K562 (cell line): ENCODE data around the gene DPF1. TPM values are rescaled to one million over a fixed set of nuclear protein-coding genes. Genes with fewer than 3 reads are reported as not detected.

ENCODE experiments used
- CTCFL ChIP-seq: IDR thresholded peaks from 2 replicates; pipeline ENCODE4 v1.6.1; 2011; ENCODE audit warnings: borderline replicate concordance, low read depth, mild to moderate bottlenecking, moderate library complexity, low read length; ENCODE audit not compliant: insufficient read depth, poor library complexity, severe bottlenecking
- EHMT2 ChIP-seq: fragments of 450-650 bp; IDR thresholded peaks from 2 replicates; pipeline ENCODE4 v1.6.1; 2018; ENCODE audit warnings: antibody characterized with exemption
- ILK ChIP-seq: fragments of 450-650 bp; IDR thresholded peaks from 2 replicates; pipeline ENCODE4 v1.6.1; 2016; ENCODE audit warnings: missing genetic modification characterization, low read depth, mild to moderate bottlenecking, missing compliant biosample characterization, moderate library complexity, borderline replicate concordance
- JUND ChIP-seq, 2 experiments: IDR thresholded peaks; 2 replicates in 1 of 2; 3 replicates in 1 of 2; pipeline ENCODE4 v1.6.1; 2011; ENCODE audit warnings: borderline replicate concordance in 2 of 2, low read depth in 2 of 2, low read length in 2 of 2, improper control_type of control experiment in 1 of 2, missing biosample characterization in 1 of 2, missing genetic modification characterization in 1 of 2, missing genetic modification reagents in 1 of 2
- MAFF ChIP-seq: IDR thresholded peaks from 2 replicates; pipeline ENCODE4 v1.6.1; 2012; ENCODE audit warnings: low read length, improper control_type of control experiment
- MBD2 ChIP-seq: sonication (generic); IDR thresholded peaks from 2 replicates; pipeline ENCODE4 v1.6.1; 2016; ENCODE audit warnings: low read depth, borderline replicate concordance
- NFRKB ChIP-seq: fragments of 450-650 bp; IDR thresholded peaks from 2 replicates; pipeline ENCODE4 v1.6.1; 2016; ENCODE audit warnings: low read depth
- PTBP1 ChIP-seq: fragments of 200-400 bp; formaldehyde crosslinking; IDR thresholded peaks from 2 replicates; pipeline ENCODE4 v1.6.1; 2017; ENCODE audit warnings: low read depth, low read length
- RBM39 ChIP-seq: fragments of 200-400 bp; formaldehyde crosslinking; optimal IDR thresholded peaks from 2 replicates; pipeline ENCODE3; 2018; ENCODE audit warnings: low read depth, low read length
- SETDB1 ChIP-seq: IDR thresholded peaks from one replicate; pipeline ENCODE4 v1.6.1; 2012; ENCODE audit warnings: low read length, control low read depth, inconsistent platforms
- SNRNP70 ChIP-seq: fragments of 200-400 bp; formaldehyde crosslinking; optimal IDR thresholded peaks from 2 replicates; pipeline ENCODE3; 2017; ENCODE audit warnings: low read depth, low read length
- SP1 ChIP-seq: sonication (generic); formaldehyde crosslinking; IDR thresholded peaks from 2 replicates; pipeline ENCODE4 v1.8.1; 2022; ENCODE audit warnings: mild to moderate bottlenecking, missing genetic modification reagents
- TBL1XR1 ChIP-seq, 2 experiments: IDR thresholded peaks; 2 replicates each; pipeline ENCODE4 v1.6.1; 2012; ENCODE audit warnings: improper control_type of control experiment in 2 of 2, low read length in 2 of 2, mild to moderate bottlenecking in 1 of 2
- ZMIZ1 ChIP-seq, 2 experiments: fragments of 150-350 bp in 1 of 2; IDR thresholded peaks; 2 replicates each; pipeline ENCODE4 v1.6.1; 2012 to 2016; ENCODE audit warnings: low read depth in 2 of 2, low read length in 2 of 2, mild to moderate bottlenecking in 1 of 2, moderate library complexity in 1 of 2
- ZNF263 ChIP-seq: sonication (generic); formaldehyde crosslinking; IDR thresholded peaks from 2 replicates; pipeline ENCODE4 v1.8.0; 2022; ENCODE audit warnings: mild to moderate bottlenecking, missing genetic modification reagents, borderline replicate concordance
- ZNF384 ChIP-seq: IDR thresholded peaks from 2 replicates; pipeline ENCODE4 v1.6.1; 2012; ENCODE audit warnings: low read depth, low read length, improper control_type of control experiment
- ZNF717 ChIP-seq: fragments of 250-450 bp; sonication (Bioruptor Pico); IDR thresholded peaks from 2 replicates; pipeline ENCODE4 v1.5.0; 2021
- polyA plus RNA-seq, 8 experiments: library from polyadenylated mRNA; depleted of rRNA in 4 of 8; stranded (reverse) in 5 of 8; unstranded in 3 of 8; fragments of >200 nt; fragmentation: Nextera tagmentation in 2 of 8; fragmentation: Illumina TruSeq in 1 of 8; extraction: Ambion mirVana in 2 of 8; extraction: Trizol in 1 of 8; gene quantifications; 2 replicates each; pipeline versions ENCODE4 v1.2.1 to v1.2.3, GENCODE V29; 2011 to 2014; ENCODE audit warnings: inconsistent platforms in 1 of 8, missing spikeins in 1 of 8
- total RNA-seq, 7 experiments: library from RNA; depleted of rRNA in 6 of 7; stranded (reverse); fragments of >200 nt in 6 of 7; fragmentation: Illumina TruSeq in 2 of 7; extraction: Trizol in 2 of 7; gene quantifications; 2 replicates each; pipeline versions ENCODE4 v1.2.1 to v1.2.3, GENCODE V29; 2011 to 2021; ENCODE audit warnings: low replicate concordance in 1 of 7
- TF ChIP-seq, protein P1 (sequence below), 2 experiments: fragments of 450-650 bp; IDR thresholded peaks; 2 replicates each; pipeline ENCODE4 v1.6.1; 2018; ENCODE audit warnings: mild to moderate bottlenecking in 2 of 2, low read depth in 1 of 2; ENCODE audit not compliant: partially characterized antibody in 2 of 2

Gene DPF1
- total and polyA plus RNA-seq, 9 of the 15 experiments (the other 6 are each of a cell fraction or from before 2014, with no cell fraction given): 0.10 to 5.7 (median 3.1) TPM

- TF ChIP-seq SP1 (CRISPR knock-in tag) (0 out of 2 replicates have a peak, but pooled peaks have one; percentile 13), PTBP1 (no peak), NFRKB (peak; percentile 70; the same call in 1 of the 2 replicates), EHMT2 (0 out of 2 replicates have a peak, but pooled peaks have one; percentile 52), MAFF (no peak), TBL1XR1 (IDR thresholded peaks at IDR 0.05; ENCODE audit: low read length in 2 of 2) (peak in 1 of 2 experiments; percentile 30; a peak in 1 of 4 replicates), SETDB1 (no peak), CTCFL (no peak), ZNF263 (CRISPR knock-in tag) (no peak), RBM39 (no peak), ZMIZ1 (IDR thresholded peaks at IDR 0.05; ENCODE audit: low read depth in 2 of 2, low read length in 2 of 2) (peak in 1 of 2 experiments; percentile 45; a peak in 1 of 4 replicates), JUND (IDR thresholded peaks at IDR 0.05; ENCODE audit: borderline replicate concordance, low read depth, low read length) (peak; percentile 56), JUND (tag; IDR thresholded peaks at IDR 0.05; ENCODE audit: borderline replicate concordance, low read depth, low read length) (peak; percentile 13; the same call in 1 of the 3 replicates), ZNF384 (no peak), MBD2 (peak; percentile 48; the same call in 1 of the 2 replicates), SNRNP70 (no peak), ILK (tag) (no peak), ZNF717 (no peak)
- TF ChIP-seq, protein P1, sequence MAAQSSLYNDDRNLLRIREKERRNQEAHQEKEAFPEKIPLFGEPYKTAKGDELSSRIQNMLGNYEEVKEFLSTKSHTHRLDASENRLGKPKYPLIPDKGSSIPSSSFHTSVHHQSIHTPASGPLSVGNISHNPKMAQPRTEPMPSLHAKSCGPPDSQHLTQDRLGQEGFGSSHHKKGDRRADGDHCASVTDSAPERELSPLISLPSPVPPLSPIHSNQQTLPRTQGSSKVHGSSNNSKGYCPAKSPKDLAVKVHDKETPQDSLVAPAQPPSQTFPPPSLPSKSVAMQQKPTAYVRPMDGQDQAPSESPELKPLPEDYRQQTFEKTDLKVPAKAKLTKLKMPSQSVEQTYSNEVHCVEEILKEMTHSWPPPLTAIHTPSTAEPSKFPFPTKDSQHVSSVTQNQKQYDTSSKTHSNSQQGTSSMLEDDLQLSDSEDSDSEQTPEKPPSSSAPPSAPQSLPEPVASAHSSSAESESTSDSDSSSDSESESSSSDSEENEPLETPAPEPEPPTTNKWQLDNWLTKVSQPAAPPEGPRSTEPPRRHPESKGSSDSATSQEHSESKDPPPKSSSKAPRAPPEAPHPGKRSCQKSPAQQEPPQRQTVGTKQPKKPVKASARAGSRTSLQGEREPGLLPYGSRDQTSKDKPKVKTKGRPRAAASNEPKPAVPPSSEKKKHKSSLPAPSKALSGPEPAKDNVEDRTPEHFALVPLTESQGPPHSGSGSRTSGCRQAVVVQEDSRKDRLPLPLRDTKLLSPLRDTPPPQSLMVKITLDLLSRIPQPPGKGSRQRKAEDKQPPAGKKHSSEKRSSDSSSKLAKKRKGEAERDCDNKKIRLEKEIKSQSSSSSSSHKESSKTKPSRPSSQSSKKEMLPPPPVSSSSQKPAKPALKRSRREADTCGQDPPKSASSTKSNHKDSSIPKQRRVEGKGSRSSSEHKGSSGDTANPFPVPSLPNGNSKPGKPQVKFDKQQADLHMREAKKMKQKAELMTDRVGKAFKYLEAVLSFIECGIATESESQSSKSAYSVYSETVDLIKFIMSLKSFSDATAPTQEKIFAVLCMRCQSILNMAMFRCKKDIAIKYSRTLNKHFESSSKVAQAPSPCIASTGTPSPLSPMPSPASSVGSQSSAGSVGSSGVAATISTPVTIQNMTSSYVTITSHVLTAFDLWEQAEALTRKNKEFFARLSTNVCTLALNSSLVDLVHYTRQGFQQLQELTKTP (IDR thresholded peaks at IDR 0.05; ENCODE audit: low read depth in 1 of 2, partially characterized antibody in 2 of 2): no peak
These were observed 46.7 kb upstream of the DPF1 start (continued) for GRCh38 chr19:38270587-38271167.
